ENCODE measurements around the gene TMPRSS6.

The TMPRSS6 gene

DNA sequence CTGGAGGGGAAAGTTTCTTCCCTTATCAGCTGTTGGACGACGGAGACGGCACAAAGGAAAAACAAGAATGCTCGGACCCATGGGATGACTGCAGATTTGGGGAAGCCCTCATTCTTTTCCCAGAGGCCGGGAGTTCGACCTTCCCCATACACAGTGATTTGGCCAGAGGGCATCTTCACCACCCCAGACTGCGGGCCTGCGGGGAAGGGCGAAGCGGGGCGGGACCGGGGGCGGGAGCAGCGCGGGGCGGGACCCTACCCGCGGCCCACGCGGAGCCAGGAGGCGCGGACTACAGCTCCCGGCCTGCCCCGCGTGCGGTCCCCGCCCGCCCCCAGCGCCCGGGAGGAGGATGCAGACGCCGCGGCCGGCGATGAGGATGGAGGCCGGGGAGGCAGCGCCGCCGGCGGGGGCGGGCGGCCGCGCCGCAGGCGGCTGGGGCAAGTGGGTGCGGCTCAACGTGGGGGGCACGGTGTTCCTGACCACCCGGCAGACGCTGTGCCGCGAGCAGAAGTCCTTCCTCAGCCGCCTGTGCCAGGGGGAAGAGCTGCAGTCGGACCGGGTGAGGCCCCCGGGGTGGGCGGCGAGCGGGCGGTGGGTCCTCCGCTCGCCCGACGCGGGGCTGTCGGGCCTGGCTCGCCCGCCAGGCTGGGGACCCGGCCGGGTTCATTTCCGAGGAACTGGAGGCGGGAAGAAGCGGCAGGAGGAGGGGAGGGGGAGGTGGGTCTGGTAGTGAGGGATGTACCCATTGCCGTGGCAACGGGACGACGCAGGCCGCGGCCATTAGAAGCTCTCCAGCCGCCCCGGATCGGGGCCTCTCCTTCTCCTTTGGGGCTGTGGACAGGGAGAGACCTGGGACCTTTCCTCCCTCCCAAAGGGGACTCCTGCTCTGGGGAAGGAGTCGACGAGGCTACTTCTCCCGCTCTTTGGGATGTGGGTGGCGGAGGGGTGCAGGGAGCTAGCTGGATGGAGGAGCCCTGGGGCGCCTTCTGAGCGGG lies 57.8 kb downstream of the TMPRSS6 start, which contains the start of gene KCTD17:
TSS of gene KCTD17 (plus strand) at position 352 of the 995 bp plus-strand sequence. CDS start at position 371, 19 bp downstream.
- Histone ChIP-seq H3K36me3 (ENCODE audit: control insufficient read depth, low read depth, low read length) (no peaks in the 10 kb centered on the region), H3K27ac (ENCODE audit: low read length) (no peak within 1 kb of the TSS), H3K4me1 (ENCODE audit: control insufficient read depth, low read depth, low read length) (no peaks in the 10 kb centered on the region), H3K4me3 (ENCODE audit: low read length) (peak within 1 kb of the TSS; percentile 77), H3K27me3 (ENCODE audit: control insufficient read depth, insufficient read depth, low read length) (peaks cover 5% of the 10 kb centered on the region), H3K9me3 (ENCODE audit: control insufficient read depth, low read depth, low read length) (no peaks in the 10 kb centered on the region), H3K9ac (ENCODE audit: low read length) (peak within 1 kb of the TSS; percentile 73)

DNA sequence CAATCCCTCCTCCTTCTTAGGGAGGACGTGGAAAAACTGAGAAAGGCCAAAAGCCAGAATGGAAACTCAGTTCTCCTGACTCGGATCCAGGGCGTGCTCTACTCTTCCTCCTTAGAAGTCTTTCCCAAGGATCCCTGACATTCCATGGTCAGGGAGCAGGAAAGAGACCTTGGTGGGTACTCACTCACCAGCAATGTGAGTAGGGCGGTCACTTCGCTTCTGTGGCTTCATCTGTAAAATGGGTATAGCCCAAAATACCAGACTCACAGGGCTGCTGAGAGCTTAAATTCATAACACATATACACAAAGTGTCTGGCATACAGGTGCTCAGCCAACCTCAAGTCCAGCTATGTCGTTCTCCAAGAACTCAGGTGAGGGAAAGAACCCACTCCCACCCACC lies 58.6 kb downstream of the TMPRSS6 start:
- Histone ChIP-seq H3K27ac (ENCODE audit: low read length) (no peak overlapping the region), H3K9ac (ENCODE audit: low read length) (no peak overlapping the region), H3K36me3 (ENCODE audit: control insufficient read depth, low read depth, low read length) (no peaks in the 10 kb centered on the region), H3K4me3 (ENCODE audit: low read length) (no peak overlapping the region), H3K4me1 (ENCODE audit: control insufficient read depth, low read depth, low read length) (no peaks in the 10 kb centered on the region), H3K9me3 (ENCODE audit: control insufficient read depth, low read depth, low read length) (no peaks in the 10 kb centered on the region), H3K27me3 (ENCODE audit: control insufficient read depth, insufficient read depth, low read length) (peaks cover 5% of the 10 kb centered on the region)

GRCh38 chr22:37049224-37049623 lies 60.3 kb downstream of the TMPRSS6 start:
- no peak overlapping the region for H3K4me3 ChIP-seq (ENCODE audit: low read length)
- no peak overlapping the region for H3K27ac ChIP-seq (ENCODE audit: low read length)
- H3K27me3 ChIP-seq (ENCODE audit: control insufficient read depth, insufficient read depth, low read length) = peaks cover 5% of the 10 kb centered on the region
- no peaks in the 10 kb centered on the region for H3K36me3 ChIP-seq (ENCODE audit: control insufficient read depth, low read depth, low read length)
- no peaks in the 10 kb centered on the region for H3K9me3 ChIP-seq (ENCODE audit: control insufficient read depth, low read depth, low read length)
- H3K4me1 ChIP-seq (ENCODE audit: control insufficient read depth, low read depth, low read length) = no peaks in the 10 kb centered on the region
- no peak overlapping the region for H3K9ac ChIP-seq (ENCODE audit: low read length)

- Histone ChIP-seq H3K36me3 (ENCODE audit: control insufficient read depth, low read depth, low read length) (no peaks in the 10 kb centered on the region), H3K4me3 (ENCODE audit: low read length) (no peak overlapping the region), H3K9ac (ENCODE audit: low read length) (no peak overlapping the region), H3K27me3 (ENCODE audit: control insufficient read depth, insufficient read depth, low read length) (peaks cover 5% of the 10 kb centered on the region), H3K9me3 (ENCODE audit: control insufficient read depth, low read depth, low read length) (no peaks in the 10 kb centered on the region), H3K4me1 (ENCODE audit: control insufficient read depth, low read depth, low read length) (no peaks in the 10 kb centered on the region), H3K27ac (ENCODE audit: low read length) (no peak overlapping the region)
Measured at GRCh38 chr22:37048133-37048532, 61.4 kb downstream of the TMPRSS6 start.

GRCh38 chr22:37047006-37047405 lies 62.5 kb downstream of the TMPRSS6 start:
- no peak overlapping the region for H3K9ac ChIP-seq (ENCODE audit: low read length)
- no peaks in the 10 kb centered on the region for H3K9me3 ChIP-seq (ENCODE audit: control insufficient read depth, low read depth, low read length)
- H3K36me3 ChIP-seq (ENCODE audit: control insufficient read depth, low read depth, low read length) = no peaks in the 10 kb centered on the region
- H3K4me3 ChIP-seq (ENCODE audit: low read length) = no peak overlapping the region
- no peak overlapping the region for H3K27ac ChIP-seq (ENCODE audit: low read length)
- H3K4me1 ChIP-seq (ENCODE audit: control insufficient read depth, low read depth, low read length) = no peaks in the 10 kb centered on the region
- peaks cover 5% of the 10 kb centered on the region for H3K27me3 ChIP-seq (ENCODE audit: control insufficient read depth, insufficient read depth, low read length)

DNA sequence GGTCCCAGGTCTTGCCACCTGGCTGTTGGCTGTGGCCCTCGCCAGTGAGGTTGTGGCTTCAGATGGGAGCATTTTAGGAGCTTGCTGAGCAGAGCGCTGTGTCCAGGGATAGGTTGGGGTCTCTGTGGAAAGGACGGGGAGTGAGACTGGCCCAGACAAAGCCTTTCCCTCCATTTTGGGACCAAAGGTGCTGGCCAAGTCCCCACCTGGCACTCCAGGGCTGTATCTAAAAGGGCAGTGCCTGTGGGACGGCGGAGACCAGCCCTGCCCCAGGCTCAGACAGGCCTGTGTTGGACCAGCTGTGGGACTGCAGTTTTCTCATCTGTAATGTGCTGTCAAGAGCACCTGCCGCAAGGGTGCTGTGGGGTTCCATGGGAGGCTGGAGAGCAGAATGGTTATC lies 62.9 kb downstream of the TMPRSS6 start:
- Histone ChIP-seq H3K9ac (ENCODE audit: low read length) (no peak overlapping the region), H3K4me3 (ENCODE audit: low read length) (no peak overlapping the region), H3K27me3 (ENCODE audit: control insufficient read depth, insufficient read depth, low read length) (peaks cover 5% of the 10 kb centered on the region), H3K9me3 (ENCODE audit: control insufficient read depth, low read depth, low read length) (no peaks in the 10 kb centered on the region), H3K36me3 (ENCODE audit: control insufficient read depth, low read depth, low read length) (no peaks in the 10 kb centered on the region), H3K27ac (ENCODE audit: low read length) (no peak overlapping the region), H3K4me1 (ENCODE audit: control insufficient read depth, low read depth, low read length) (no peaks in the 10 kb centered on the region)

DNA sequence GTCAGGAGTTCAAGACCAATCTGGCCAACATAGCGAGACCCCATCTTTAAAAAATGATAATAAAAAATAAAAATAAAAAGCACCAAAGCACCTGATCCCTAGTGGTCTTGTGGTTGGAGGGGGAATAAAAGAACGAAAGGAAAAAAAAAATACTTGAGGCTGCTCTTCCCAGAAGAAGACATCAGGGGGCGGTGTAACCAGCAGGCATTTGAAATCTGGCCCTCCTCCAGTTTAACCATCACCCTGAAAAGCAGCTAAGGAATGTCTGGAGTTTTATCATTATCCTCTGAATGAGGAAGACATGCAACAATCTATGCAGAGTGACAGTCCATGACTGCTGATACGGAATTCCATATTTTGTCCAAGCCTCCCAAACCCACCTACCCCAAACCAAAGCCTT lies 63.6 kb downstream of the TMPRSS6 start:
- H3K27me3 ChIP-seq (ENCODE audit: control insufficient read depth, insufficient read depth, low read length) = peaks cover 5% of the 10 kb centered on the region
- H3K9ac ChIP-seq (ENCODE audit: low read length) = no peak overlapping the region
- H3K4me1 ChIP-seq (ENCODE audit: control insufficient read depth, low read depth, low read length) = no peaks in the 10 kb centered on the region
- no peaks in the 10 kb centered on the region for H3K36me3 ChIP-seq (ENCODE audit: control insufficient read depth, low read depth, low read length)
- no peaks in the 10 kb centered on the region for H3K9me3 ChIP-seq (ENCODE audit: control insufficient read depth, low read depth, low read length)
- H3K4me3 ChIP-seq (ENCODE audit: low read length) = no peak overlapping the region
- H3K27ac ChIP-seq (ENCODE audit: low read length) = no peak overlapping the region

GRCh38 chr22:37044634-37045625 lies 64.6 kb downstream of the TMPRSS6 start:
- H3K36me3 ChIP-seq (ENCODE audit: control insufficient read depth, low read depth, low read length) = no peaks in the 10 kb centered on the region
- no peak overlapping the region for H3K9ac ChIP-seq (ENCODE audit: low read length)
- no peak overlapping the region for H3K27ac ChIP-seq (ENCODE audit: low read length)
- no peaks in the 10 kb centered on the region for H3K4me1 ChIP-seq (ENCODE audit: control insufficient read depth, low read depth, low read length)
- no peaks in the 10 kb centered on the region for H3K9me3 ChIP-seq (ENCODE audit: control insufficient read depth, low read depth, low read length)
- H3K4me3 ChIP-seq (ENCODE audit: low read length) = no peak overlapping the region
- no peaks in the 10 kb centered on the region for H3K27me3 ChIP-seq (ENCODE audit: control insufficient read depth, insufficient read depth, low read length)

DNA sequence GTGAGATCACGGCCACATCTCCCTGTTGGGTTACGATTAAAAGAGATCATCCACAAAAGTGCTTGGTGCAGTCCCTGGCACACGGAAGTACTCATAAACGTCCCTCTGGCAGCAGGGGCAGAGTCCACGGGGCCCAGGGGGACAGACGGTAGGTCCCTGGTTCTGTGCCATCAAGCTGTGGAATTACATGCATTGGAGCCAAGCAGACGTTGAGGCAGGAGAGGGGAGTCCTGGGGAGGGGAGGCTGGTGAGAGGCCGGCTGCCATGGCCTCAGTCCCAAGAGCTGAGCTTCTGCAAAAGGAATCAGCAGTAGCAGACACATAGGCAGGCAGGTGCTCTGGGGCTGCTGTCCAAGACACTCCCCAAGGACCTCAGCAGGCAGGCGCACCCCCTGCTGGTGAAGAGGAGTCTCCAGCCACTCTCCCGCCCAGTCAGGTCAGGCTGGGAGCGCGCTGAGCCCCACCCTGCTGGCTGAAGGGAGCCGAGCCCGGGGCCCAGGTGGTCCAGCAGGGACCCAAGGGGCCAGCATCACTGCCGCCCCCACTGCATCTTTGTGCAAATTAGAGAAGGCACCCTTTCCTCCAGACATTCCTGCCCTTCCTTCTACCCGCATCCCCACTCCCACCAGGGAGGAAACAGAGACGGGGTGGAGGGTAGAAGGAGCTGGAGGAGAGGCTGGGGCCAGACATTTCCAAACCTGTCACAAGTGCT lies 65.5 kb downstream of the TMPRSS6 start:
- Histone ChIP-seq H3K4me1 (ENCODE audit: control insufficient read depth, low read depth, low read length) (no peaks in the 10 kb centered on the region), H3K4me3 (ENCODE audit: low read length) (no peak overlapping the region), H3K27me3 (ENCODE audit: control insufficient read depth, insufficient read depth, low read length) (no peaks in the 10 kb centered on the region), H3K36me3 (ENCODE audit: control insufficient read depth, low read depth, low read length) (no peaks in the 10 kb centered on the region), H3K9me3 (ENCODE audit: control insufficient read depth, low read depth, low read length) (no peaks in the 10 kb centered on the region), H3K27ac (ENCODE audit: low read length) (no peak overlapping the region), H3K9ac (ENCODE audit: low read length) (no peak overlapping the region)

DNA sequence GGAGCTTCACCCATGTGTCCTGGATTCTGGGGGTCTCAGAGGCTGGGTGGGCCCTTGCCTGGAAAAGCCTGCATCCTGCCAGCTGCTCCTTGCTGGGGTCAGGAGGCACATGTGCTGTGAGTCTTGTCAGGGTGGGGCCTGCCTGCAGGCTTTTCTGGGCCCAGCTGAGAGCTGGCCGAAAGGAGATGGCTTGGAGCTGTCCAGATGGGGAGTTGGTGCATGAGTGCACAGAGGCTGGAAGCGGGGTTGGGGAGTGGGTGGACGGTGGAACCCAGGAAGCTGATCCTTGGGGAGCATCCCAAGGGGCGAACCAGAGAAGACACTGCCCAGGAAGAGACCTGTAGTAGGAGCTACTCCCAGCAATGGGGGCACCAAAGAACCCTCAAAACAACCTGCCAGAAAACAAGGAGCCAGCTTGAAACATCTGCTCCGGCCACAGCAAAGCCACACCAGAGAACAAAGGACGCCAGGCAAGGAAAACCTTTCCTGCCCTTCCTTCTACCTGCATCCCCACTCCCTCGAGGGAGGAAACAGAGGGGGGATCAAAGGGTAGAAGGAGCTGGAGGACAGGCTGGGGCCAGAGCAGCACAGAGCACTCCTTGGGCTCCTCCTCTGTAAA lies 66.2 kb downstream of the TMPRSS6 start:
- no peaks in the 10 kb centered on the region for H3K9me3 ChIP-seq (ENCODE audit: control insufficient read depth, low read depth, low read length)
- no peaks in the 10 kb centered on the region for H3K36me3 ChIP-seq (ENCODE audit: control insufficient read depth, low read depth, low read length)
- H3K4me1 ChIP-seq (ENCODE audit: control insufficient read depth, low read depth, low read length) = no peaks in the 10 kb centered on the region
- H3K27me3 ChIP-seq (ENCODE audit: control insufficient read depth, insufficient read depth, low read length) = no peaks in the 10 kb centered on the region
- H3K9ac ChIP-seq (ENCODE audit: low read length) = no peak overlapping the region
- H3K27ac ChIP-seq (ENCODE audit: low read length) = no peak overlapping the region
- no peak overlapping the region for H3K4me3 ChIP-seq (ENCODE audit: low read length)

All from iPS-18a (cell line).